ENCODE data around the gene ZFYVE19. TPM values are rescaled to one million over a fixed set of nuclear protein-coding genes. Genes with fewer than 3 reads are reported as not detected.

ZFYVE19 gene
- total and polyA plus RNA-seq, 2 experiments from 2014 or later: 8.5 to 22.7 TPM

- TF ChIP-seq, protein P1, sequence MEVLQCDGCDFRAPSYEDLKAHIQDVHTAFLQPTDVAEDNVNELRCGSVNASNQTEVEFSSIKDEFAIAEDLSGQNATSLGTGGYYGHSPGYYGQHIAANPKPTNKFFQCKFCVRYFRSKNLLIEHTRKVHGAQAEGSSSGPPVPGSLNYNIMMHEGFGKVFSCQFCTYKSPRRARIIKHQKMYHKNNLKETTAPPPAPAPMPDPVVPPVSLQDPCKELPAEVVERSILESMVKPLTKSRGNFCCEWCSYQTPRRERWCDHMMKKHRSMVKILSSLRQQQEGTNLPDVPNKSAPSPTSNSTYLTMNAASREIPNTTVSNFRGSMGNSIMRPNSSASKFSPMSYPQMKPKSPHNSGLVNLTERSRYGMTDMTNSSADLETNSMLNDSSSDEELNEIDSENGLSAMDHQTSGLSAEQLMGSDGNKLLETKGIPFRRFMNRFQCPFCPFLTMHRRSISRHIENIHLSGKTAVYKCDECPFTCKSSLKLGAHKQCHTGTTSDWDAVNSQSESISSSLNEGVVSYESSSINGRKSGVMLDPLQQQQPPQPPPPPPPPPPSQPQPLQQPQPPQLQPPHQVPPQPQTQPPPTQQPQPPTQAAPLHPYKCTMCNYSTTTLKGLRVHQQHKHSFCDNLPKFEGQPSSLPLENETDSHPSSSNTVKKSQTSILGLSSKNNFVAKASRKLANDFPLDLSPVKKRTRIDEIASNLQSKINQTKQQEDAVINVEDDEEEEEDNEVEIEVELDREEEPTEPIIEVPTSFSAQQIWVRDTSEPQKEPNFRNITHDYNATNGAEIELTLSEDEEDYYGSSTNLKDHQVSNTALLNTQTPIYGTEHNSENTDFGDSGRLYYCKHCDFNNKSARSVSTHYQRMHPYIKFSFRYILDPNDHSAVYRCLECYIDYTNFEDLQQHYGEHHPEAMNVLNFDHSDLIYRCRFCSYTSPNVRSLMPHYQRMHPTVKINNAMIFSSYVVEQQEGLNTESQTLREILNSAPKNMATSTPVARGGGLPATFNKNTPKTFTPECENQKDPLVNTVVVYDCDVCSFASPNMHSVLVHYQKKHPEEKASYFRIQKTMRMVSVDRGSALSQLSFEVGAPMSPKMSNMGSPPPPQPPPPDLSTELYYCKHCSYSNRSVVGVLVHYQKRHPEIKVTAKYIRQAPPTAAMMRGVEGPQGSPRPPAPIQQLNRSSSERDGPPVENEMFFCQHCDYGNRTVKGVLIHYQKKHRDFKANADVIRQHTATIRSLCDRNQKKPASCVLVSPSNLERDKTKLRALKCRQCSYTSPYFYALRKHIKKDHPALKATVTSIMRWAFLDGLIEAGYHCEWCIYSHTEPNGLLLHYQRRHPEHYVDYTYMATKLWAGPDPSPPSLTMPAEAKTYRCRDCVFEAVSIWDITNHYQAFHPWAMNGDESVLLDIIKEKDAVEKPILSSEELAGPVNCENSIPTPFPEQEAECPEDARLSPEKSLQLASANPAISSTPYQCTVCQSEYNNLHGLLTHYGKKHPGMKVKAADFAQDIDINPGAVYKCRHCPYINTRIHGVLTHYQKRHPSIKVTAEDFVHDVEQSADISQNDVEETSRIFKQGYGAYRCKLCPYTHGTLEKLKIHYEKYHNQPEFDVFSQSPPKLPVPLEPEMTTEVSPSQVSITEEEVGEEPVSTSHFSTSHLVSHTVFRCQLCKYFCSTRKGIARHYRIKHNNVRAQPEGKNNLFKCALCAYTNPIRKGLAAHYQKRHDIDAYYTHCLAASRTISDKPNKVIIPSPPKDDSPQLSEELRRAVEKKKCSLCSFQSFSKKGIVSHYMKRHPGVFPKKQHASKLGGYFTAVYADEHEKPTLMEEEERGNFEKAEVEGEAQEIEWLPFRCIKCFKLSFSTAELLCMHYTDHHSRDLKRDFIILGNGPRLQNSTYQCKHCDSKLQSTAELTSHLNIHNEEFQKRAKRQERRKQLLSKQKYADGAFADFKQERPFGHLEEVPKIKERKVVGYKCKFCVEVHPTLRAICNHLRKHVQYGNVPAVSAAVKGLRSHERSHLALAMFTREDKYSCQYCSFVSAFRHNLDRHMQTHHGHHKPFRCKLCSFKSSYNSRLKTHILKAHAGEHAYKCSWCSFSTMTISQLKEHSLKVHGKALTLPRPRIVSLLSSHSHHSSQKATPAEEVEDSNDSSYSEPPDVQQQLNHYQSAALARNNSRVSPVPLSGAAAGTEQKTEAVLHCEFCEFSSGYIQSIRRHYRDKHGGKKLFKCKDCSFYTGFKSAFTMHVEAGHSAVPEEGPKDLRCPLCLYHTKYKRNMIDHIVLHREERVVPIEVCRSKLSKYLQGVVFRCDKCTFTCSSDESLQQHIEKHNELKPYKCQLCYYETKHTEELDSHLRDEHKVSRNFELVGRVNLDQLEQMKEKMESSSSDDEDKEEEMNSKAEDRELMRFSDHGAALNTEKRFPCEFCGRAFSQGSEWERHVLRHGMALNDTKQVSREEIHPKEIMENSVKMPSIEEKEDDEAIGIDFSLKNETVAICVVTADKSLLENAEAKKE (CRISPR knock-in tag; IDR thresholded peaks at IDR 0.05): no peak
- no peak for TF ChIP-seq CREB1 (CRISPR knock-in tag; IDR thresholded peaks at IDR 0.05; ENCODE audit: low read depth)
- TF ChIP-seq NANOG (IDR thresholded peaks at IDR 0.05; ENCODE audit: borderline replicate concordance): no peak
- no peak for TF ChIP-seq ZNF114 (CRISPR knock-in tag; IDR thresholded peaks at IDR 0.05)
- TF ChIP-seq REST (IDR thresholded peaks at IDR 0.05; ENCODE audit: unreplicated experiment): no peak
These were observed 16.2 kb upstream of the ZFYVE19 start (continued) for GRCh38 chr15:40790718-40791117.

- H2AFZ ChIP-seq: no peak overlapping the region
- TF ChIP-seq POLR2AphosphoS5 (IDR thresholded peaks at IDR 0.05; ENCODE audit: low read depth): no peak
- TF ChIP-seq NANOG (IDR thresholded peaks at IDR 0.05; ENCODE audit: borderline replicate concordance): no peak
- TF ChIP-seq CTCF (conservative IDR thresholded peaks at IDR 0.05; ENCODE audit: low read depth in 2 of 2): no peak
- no peak for TF ChIP-seq EZH2 (IDR thresholded peaks at IDR 0.05; ENCODE audit: low read depth, unreplicated experiment)
- H4K20me1 ChIP-seq (replicated peaks; ENCODE audit: insufficient read depth): 0 out of 2 replicates have a peak, but pooled peaks cover 3% of the 10 kb centered on the region
- H3K4me3 ChIP-seq: no peak overlapping the region
- peaks cover 33% of the 10 kb centered on the region for H3K79me2 ChIP-seq (replicated peaks; ENCODE audit: insufficient read depth)
- H3K27me3 ChIP-seq (ENCODE audit: insufficient read depth): no peaks in the 10 kb centered on the region
- H3K27ac Mint-ChIP-seq: no peak overlapping the region
- no peak overlapping the region for H3K27ac ChIP-seq (ENCODE audit: low read depth)
- no peaks in the 10 kb centered on the region for H3K9me2 ChIP-seq (ENCODE audit: insufficient read depth)
- peaks cover 47% of the 10 kb centered on the region for H3K4me1 ChIP-seq (ENCODE audit: insufficient read depth)
- H3K4me1 Mint-ChIP-seq: peaks cover 46% of the 10 kb centered on the region
- H3K4me3 Mint-ChIP-seq: no peak overlapping the region
- no peaks in the 10 kb centered on the region for H3K9me3 Mint-ChIP-seq
- DNase-seq (ENCODE audit: low spot score): no peak
- no peak overlapping the region for H3K4me2 ChIP-seq
- no peak for ATAC-seq
- H3K36me3 Mint-ChIP-seq (ENCODE audit: low read depth): peaks cover 12% of the 10 kb centered on the region; the same call in 2 of the 3 replicates
- peaks cover 9% of the 10 kb centered on the region; the same call in 1 of the 2 replicates for H3F3A ChIP-seq (replicated peaks; ENCODE audit: low read depth)
- peaks cover 13% of the 10 kb centered on the region for H3K27me3 Mint-ChIP-seq (ENCODE audit: insufficient read depth, low read depth, poor library complexity)
- H3K36me3 ChIP-seq (ENCODE audit: insufficient read depth): no peaks in the 10 kb centered on the region
These were observed 14.5 kb upstream of the ZFYVE19 start for GRCh38 chr15:40792394-40792793.
